IMR-90 (cell line): ENCODE data around the gene COX5B. TPM values are rescaled to one million over a fixed set of nuclear protein-coding genes. Genes with fewer than 3 reads are reported as not detected.

Experiments used
- ATAC-seq: fragments of 200-7000 bp; cut with Tn5 transposase; 2 replicates; pipeline ENCODE4 v1.9.1; 2020; ENCODE audit warnings: low read depth, mild to moderate bottlenecking, moderate library complexity
- BruUV-seq: library from RNA; stranded (reverse); fragments of 400-500 nt; replicated peaks from 2 replicates; lab custom pipeline; 2021; lab: Mats Ljungman, UMichigan
- CTCF ChIA-PET: fragments of 300-600 bp; formaldehyde crosslinking; extraction: SDS; loops from one replicate; lab custom pipeline; 2021; ENCODE audit warnings: antibody characterized with exemption; lab: Yijun Ruan, JAX
- POLR2A ChIA-PET: fragments of 300-600 bp; sonication (Branson Sonifier 250); formaldehyde crosslinking; loops from one replicate; lab custom pipeline; 2022; ENCODE audit warnings: antibody characterized with exemption; ENCODE audit not compliant: unreplicated experiment; lab: Charles Lee
- DNase-seq: peaks from one replicate; pipeline ENCODE4 v3.0.0; 2013
- H2AFZ ChIP-seq: replicated peaks from 2 replicates; pipeline ENCODE3; 2013; ENCODE audit warnings: low read length, mild to moderate bottlenecking; ENCODE audit not compliant: poor library complexity
- H2AK5ac ChIP-seq: 2 replicates; pipeline ENCODE4 v1.6.1; 2013; ENCODE audit warnings: low read depth, low read length, inconsistent platforms
- H2AK9ac ChIP-seq: replicated peaks from 2 replicates; pipeline ENCODE3; 2013; ENCODE audit warnings: mild to moderate bottlenecking, low read depth, low read length, moderate library complexity; ENCODE audit not compliant: poor library complexity
- H2BK120ac ChIP-seq: 2 replicates; pipeline ENCODE4 v1.6.1; 2013; ENCODE audit warnings: low read depth, low read length, inconsistent platforms
- H2BK15ac ChIP-seq: 3 replicates; pipeline ENCODE4 v1.6.1; 2013; ENCODE audit warnings: low read depth, low read length, inconsistent platforms
- H2BK20ac ChIP-seq: 2 replicates; pipeline ENCODE4 v1.6.1; 2013; ENCODE audit warnings: low read depth, mild to moderate bottlenecking, inconsistent platforms, low read length, moderate library complexity
- H2BK5ac ChIP-seq: 2 replicates; pipeline ENCODE4 v1.6.1; 2013; ENCODE audit warnings: mild to moderate bottlenecking, low read depth, low read length, inconsistent platforms; ENCODE audit not compliant: poor library complexity, severe bottlenecking
- H3K14ac ChIP-seq: replicated peaks from 2 replicates; pipeline ENCODE4 v1.6.1; 2013; ENCODE audit warnings: low read depth, low read length, inconsistent platforms
- H3K18ac ChIP-seq: 2 replicates; pipeline ENCODE4 v1.6.1; 2013; ENCODE audit warnings: low read depth, low read length, control low read depth
- H3K23ac ChIP-seq: 2 replicates; pipeline ENCODE4 v1.6.1; 2013; ENCODE audit warnings: low read depth, low read length, inconsistent platforms
- H3K27ac ChIP-seq: 2 replicates; pipeline ENCODE4 v1.5.1; 2013; ENCODE audit warnings: mild to moderate bottlenecking, control low read depth, low read length; ENCODE audit not compliant: insufficient read depth
- H3K27me3 ChIP-seq: 2 replicates; pipeline ENCODE4 v1.6.1; 2013; ENCODE audit warnings: low read length; ENCODE audit not compliant: control insufficient read depth, insufficient read depth
- H3K36me3 ChIP-seq: 2 replicates; pipeline ENCODE4 v1.6.1; 2013; ENCODE audit warnings: low read length, mixed read lengths; ENCODE audit not compliant: control insufficient read depth, insufficient read depth
- H3K4ac ChIP-seq: 2 replicates; pipeline ENCODE4 v1.6.1; 2013; ENCODE audit warnings: low read depth, low read length, inconsistent platforms
- H3K4me1 ChIP-seq: 2 replicates; pipeline ENCODE4 v1.6.1; 2013; ENCODE audit warnings: low read length, mixed read lengths; ENCODE audit not compliant: control insufficient read depth, insufficient read depth
- H3K4me2 ChIP-seq: 2 replicates; pipeline ENCODE4 v1.6.1; 2013; ENCODE audit warnings: low read depth, mild to moderate bottlenecking, control low read depth, low read length, moderate library complexity
- H3K4me3 ChIP-seq: 2 replicates; pipeline ENCODE4 v1.5.1; 2013; ENCODE audit warnings: low read depth, mild to moderate bottlenecking, control low read depth, low read length, moderate library complexity; ENCODE audit not compliant: insufficient read depth
- H3K56ac ChIP-seq: 2 replicates; pipeline ENCODE4 v1.6.1; 2013; ENCODE audit warnings: low read length, inconsistent platforms; ENCODE audit not compliant: insufficient read depth; ENCODE audit errors: extremely low read depth
- H3K79me1 ChIP-seq, 2 experiments: 2 replicates each; pipeline ENCODE4 v1.6.1; 2013; ENCODE audit warnings: low read length in 2 of 2, inconsistent platforms in 1 of 2, low read depth in 1 of 2
- H3K9ac ChIP-seq: 2 replicates; pipeline ENCODE4 v1.6.1; 2013; ENCODE audit warnings: low read depth, low read length, control low read depth
- H3K9me1 ChIP-seq: 2 replicates; pipeline ENCODE4 v1.6.1; 2013; ENCODE audit warnings: low read length, inconsistent platforms; ENCODE audit not compliant: insufficient read depth
- H3K9me3 ChIP-seq: 2 replicates; pipeline ENCODE4 v1.6.1; 2013; ENCODE audit warnings: low read length; ENCODE audit not compliant: control insufficient read depth, insufficient read depth
- H4K20me1 ChIP-seq: 2 replicates; pipeline ENCODE4 v1.6.1; 2013; ENCODE audit warnings: low read length, inconsistent platforms; ENCODE audit not compliant: insufficient read depth
- H4K5ac ChIP-seq: 2 replicates; pipeline ENCODE4 v1.6.1; 2013; ENCODE audit warnings: mild to moderate bottlenecking, low read depth, low read length, control low read depth
- H4K8ac ChIP-seq, 2 experiments: 2 replicates each; pipeline ENCODE4 v1.6.1; 2013; ENCODE audit warnings: low read depth in 2 of 2, low read length in 2 of 2, control low read depth in 1 of 2, inconsistent platforms in 1 of 2
- H4K91ac ChIP-seq: 2 replicates; pipeline ENCODE4 v1.6.1; 2013; ENCODE audit warnings: low read depth, low read length, inconsistent platforms; ENCODE audit not compliant: insufficient read depth
- CEBPB ChIP-seq: IDR thresholded peaks from 2 replicates; pipeline ENCODE4 v1.6.1; 2012; ENCODE audit warnings: low read depth, low read length, improper control_type of control experiment
- MAFK ChIP-seq: IDR thresholded peaks from 2 replicates; pipeline ENCODE4 v1.6.1; 2012; ENCODE audit warnings: low read depth, low read length, improper control_type of control experiment
- MAZ ChIP-seq: IDR thresholded peaks from 2 replicates; pipeline ENCODE4 v1.6.1; 2012; ENCODE audit warnings: low read depth, mild to moderate bottlenecking, low read length, improper control_type of control experiment, moderate library complexity, borderline replicate concordance
- MXI1 ChIP-seq: IDR thresholded peaks from 2 replicates; pipeline ENCODE4 v1.6.1; 2012; ENCODE audit warnings: low read depth, mild to moderate bottlenecking, low read length, moderate library complexity, borderline replicate concordance
- NFE2L2 ChIP-seq: fragments of 150-350 bp; IDR thresholded peaks from 2 replicates; pipeline ENCODE4 v1.6.1; 2016; ENCODE audit warnings: low read depth, mild to moderate bottlenecking, low read length
- WGBS, 2 experiments: methylation state at CpG; one replicate each; pipeline versions ENCODE4 v1.1.5 to v1.1.7; 2013; ENCODE audit warnings: missing lambda C conversion rate in 2 of 2; ENCODE audit not compliant: insufficient read length in 1 of 2; ENCODE audit errors: extremely low coverage in 2 of 2; 5-methylcytosine and 5-hydroxymethylcytosine counted together
- dilution Hi-C: fragments of 300-500 bp; cut with HindIII; formaldehyde crosslinking; loops from one replicate; pipeline ENCODE4 v1.14.3; 2018; ENCODE audit warnings: low sequenced_read_pairs; ENCODE audit not compliant: unreplicated experiment
- in situ Hi-C: fragments of 300-500 bp; cut with MboI; formaldehyde crosslinking; loops from 3 replicates; pipeline ENCODE4 v1.14.3; 2019; ENCODE audit warnings: low sequenced_read_pairs, inconsistent platforms, mixed read lengths
- intact Hi-C: fragments of 100-400 bp; cut with micrococcal nuclease; formaldehyde crosslinking; loops from 2 replicates; pipeline ENCODE4 v1.10.0; 2022
- polyA plus RNA-seq, 3 experiments: library from polyadenylated mRNA; depleted of rRNA; stranded (reverse); fragments of >200 nt; gene quantifications; 2 replicates each; pipeline ENCODE4 v1.2.3, GENCODE V29; 2012; ENCODE audit warnings: low replicate concordance in 1 of 3
- total RNA-seq: library from RNA; depleted of rRNA; stranded (reverse); fragments of >200 nt; gene quantifications from 2 replicates; pipeline ENCODE4 v1.2.3, GENCODE V29; 2012

Gene COX5B
- total and polyA plus RNA-seq, 2 of the 4 experiments (the other 2 are of a cell fraction): 140 to 272 TPM

DNA sequence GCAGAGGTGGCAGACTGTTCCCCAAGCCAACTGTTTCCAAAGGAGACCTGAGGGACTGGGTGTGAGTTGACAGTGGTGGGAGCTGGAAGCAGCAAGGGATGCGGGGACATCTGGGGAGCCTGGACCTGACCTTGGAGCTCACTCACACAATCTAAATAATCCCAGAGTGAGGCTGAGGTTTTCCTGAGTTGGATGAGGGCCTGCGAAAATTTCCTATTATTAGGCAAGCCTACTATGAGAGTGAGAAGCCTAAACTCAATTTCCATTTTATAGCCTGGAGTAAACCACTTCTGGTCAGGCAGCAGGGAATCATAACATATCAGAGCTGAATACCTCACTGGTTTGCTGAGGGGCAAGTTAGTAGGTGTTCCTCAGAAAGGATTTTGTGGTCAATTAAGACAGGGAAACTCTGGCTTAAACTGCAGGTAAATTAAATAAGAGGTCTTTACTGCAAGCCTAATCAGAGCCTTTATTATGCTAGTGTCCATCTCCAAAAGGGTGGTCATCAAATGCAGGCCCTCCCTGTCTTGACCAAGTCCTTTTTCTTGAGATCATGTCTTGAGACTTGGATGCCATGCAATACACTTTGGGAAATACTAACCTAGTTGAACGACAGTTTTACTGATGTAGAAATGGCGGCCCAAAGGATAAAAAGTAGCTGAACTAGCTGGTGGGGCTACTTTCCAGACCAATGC is 1.7 kb upstream of the COX5B start:
- Histone ChIP-seq H3K14ac (no peak overlapping the region), H3K18ac (no peak overlapping the region), H3K4me1 (peaks cover 5% of the 10 kb centered on the region; the same call in 1 of the 2 replicates), H3K36me3 (peaks cover 14% of the 10 kb centered on the region), H2BK20ac (no peak overlapping the region), H3K23ac (no peak overlapping the region), H3K79me1 (peaks cover 13 to 20% of the 10 kb centered on the region in 2 experiments), H3K27me3 (no peaks in the 10 kb centered on the region), H2AFZ (no peak overlapping the region), H3K9me1 (no peaks in the 10 kb centered on the region), H2BK120ac (no peak overlapping the region), H2BK15ac (no peak overlapping the region), H3K9me3 (no peaks in the 10 kb centered on the region), H3K4me2 (no peak overlapping the region), H2BK5ac (no peak overlapping the region), H4K8ac (no peak overlapping the region), H3K56ac (no peak overlapping the region), H4K5ac (no peak overlapping the region), H3K4ac (no peak overlapping the region), H4K20me1 (no peaks in the 10 kb centered on the region), H2AK9ac (no peak overlapping the region), H4K91ac (no peak overlapping the region), H3K27ac (no peak overlapping the region), H2AK5ac (no peak overlapping the region), H3K9ac (no peak overlapping the region), H3K4me3 (no peak overlapping the region)
- intact Hi-C loops: no loop called here
- dilution Hi-C loops: no loop called here
- no TSS peak for BruUV-seq
- ATAC-seq (no peak), DNase-seq (no peak)
- ChIA-PET POLR2A (no interaction called here), CTCF (no interaction called here)
- in situ Hi-C loops: no loop called here
- TF ChIP-seq MXI1 (no peak), NFE2L2 (no peak), MAFK (no peak), CEBPB (no peak), MAZ (no peak)
- no CpG with 5 or more reads among the region's 4 CpGs for WGBS, 2 experiments
